HG03521 (cell line): ENCODE results near the gene MTMR8.

Source experiments
- ATAC-seq: cut with Tn5 transposase; IDR thresholded peaks from one replicate; pipeline ENCODE4 v1.9.1; 2021; ENCODE audit warnings: mild to moderate bottlenecking, moderate library complexity; ENCODE audit not compliant: unreplicated experiment

Gene MTMR8

DNA sequence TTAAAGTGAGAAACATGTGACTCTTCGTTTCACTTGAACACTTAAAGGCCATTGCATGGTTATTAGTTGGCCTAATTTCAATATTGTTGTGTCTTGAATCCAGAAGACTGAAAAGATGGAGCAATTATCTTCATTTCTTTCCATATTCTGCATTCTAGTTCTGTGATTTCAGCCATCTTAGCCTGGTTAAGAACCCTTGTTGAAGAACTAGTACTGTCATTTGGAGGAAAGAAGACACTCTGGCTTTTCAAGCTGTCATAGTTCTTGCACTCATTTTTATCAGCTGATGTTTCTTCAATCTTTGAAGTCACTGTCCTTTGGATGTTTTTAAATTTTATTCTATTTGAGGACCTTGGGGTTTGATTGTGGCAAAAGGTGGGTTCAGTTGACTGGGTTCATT, 81.6 kb downstream of the MTMR8 start:
- no peak for ATAC-seq

DNA sequence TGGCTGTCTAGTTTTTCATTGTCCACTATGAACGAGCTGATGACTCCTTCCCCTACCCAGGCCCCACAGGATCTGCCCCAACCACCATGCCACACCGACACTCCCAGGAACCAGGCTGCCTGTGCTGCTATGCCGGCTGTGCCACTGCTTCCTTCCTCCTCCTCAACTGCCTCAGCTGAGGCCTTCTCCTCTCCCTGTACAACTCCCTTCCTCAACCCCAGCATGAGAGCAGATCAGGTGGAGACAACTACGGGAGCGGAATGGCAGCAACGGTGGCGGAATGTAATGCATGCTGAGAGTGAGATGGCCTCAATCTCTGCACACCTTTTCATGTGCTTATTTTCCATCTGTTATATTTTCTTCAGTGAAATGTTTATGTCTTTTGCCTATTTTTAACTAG, 88.5 kb downstream of the MTMR8 start:
- no peak for ATAC-seq

DNA sequence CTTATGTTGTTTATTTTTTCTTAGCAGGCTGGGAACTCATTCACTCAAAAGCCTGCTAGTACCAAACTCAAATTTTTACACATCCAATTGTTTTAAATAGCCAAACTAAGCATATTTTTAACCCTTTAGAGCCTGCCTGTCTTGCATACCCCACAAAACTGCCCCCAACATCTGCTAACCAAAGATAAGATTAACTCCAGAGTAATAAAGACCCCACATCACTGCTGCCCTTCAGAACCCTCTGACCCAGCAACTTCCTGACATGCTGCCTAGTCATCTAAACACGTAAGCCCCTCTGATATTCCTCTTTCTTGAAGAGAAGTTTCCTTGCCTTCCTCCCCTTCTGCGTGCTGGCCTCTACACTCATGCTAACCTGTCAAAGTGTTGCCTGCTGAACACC, 104.1 kb downstream of the MTMR8 start:
- no peak for ATAC-seq

DNA sequence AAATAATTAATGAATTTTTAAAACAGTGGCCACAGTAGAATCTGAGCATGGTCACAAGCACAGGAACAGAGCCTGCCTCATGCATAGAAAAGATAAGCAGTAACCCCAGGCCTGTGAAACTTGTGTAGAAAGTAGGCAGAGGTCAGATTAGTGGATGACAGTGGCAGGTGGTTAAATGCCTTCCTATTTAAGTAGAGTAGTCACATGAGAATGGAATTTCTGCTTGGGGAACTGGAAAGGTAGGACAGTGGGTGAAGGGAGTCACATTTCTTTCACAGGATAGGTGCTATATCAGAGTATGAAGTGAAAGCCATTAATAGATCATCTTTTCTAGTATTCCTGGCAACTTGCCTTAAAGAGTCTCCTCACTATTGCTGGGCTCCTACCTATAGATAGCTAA, 130.0 kb downstream of the MTMR8 start:
- no peak for ATAC-seq

DNA sequence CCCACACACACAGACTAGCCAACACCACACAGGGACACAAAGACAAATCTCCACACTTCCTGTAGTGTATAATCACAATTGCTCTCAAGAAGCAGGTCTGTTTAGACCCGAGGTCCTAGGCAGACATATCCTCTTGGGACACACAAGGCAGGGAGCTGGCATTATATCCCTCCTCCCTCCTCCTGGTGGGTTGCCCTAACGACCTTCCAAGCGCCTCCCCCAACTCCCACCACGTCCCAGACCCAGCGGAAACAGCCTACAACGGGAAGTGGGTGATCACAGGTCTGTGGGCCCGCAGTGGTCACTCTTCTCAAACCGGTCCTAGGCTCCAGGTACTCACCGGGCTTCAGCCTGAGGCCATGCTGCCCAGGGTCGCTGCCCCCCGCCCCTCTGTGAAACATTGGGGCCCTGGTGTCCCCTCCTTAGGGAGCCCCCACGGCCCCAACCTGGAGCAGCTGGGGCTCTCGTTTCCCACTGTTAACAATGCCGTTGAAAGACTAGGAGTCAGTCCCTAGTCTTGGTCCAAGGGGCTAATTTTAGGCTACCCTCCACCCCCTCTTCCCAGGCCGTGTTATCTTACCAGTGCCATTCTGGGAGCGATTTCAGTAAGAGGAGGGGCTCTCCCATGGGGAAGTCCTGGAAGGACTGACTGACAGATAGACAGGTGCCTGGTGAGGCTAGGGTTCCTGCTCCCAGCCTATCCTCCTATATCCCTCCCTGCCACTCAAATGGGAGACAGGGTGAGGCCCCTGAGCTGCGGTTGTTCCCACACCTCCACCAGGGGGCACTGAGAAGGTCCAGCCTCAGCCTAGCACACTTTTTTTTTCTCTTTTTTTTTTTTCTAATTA, 164.9 kb downstream of the MTMR8 start, which contains the start of gene ASB12:
TSS of gene ASB12 (minus strand) at position 485 of the 848 bp plus-strand sequence. CDS start 4,957 bp downstream, outside the sequence.
- no peak for ATAC-seq

DNA sequence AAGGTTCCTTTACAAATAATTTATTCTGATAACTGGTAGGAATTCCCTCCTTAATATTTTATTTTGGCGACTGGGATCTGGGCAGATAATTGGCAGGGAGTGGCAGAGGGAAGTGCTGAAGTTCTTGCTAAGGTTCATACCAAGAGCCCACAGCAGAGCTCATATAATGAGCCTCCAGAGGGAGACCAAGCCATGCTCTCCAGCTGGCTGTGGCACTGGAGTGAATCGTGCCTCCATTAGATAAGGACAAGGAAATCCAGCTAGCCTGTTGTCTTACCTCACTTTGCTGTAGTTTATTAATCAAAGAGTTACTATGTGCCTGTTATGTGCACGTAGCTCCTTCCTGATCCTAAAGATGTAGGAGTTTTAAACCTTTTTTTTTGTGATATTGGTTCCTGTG, 166.1 kb downstream of the MTMR8 start:
- ATAC-seq: no peak
